Measurements from ENCODE around the gene HNRNPR.

Gene HNRNPR

GRCh38 chr1:23369335-23370013, 25.4 kb upstream of the HNRNPR start, which contains the start of gene ZNF436:
Gene ZNF436 (minus strand): TSS chr1:23369836. CDS start chr1:23368005, 1,831 bp downstream.
- DNase-seq (ENCODE audit: low read depth, low spot score), result no peak

- no peak for DNase-seq (ENCODE audit: low read depth, low spot score)
These were observed 24.7 kb upstream of the HNRNPR start for GRCh38 chr1:23368562-23369334.

GRCh38 chr1:23367791-23368561, 23.9 kb upstream of the HNRNPR start:
- DNase-seq (ENCODE audit: low read depth, low spot score), result peak; percentile 96

- DNase-seq (ENCODE audit: low read depth, low spot score), result no peak
These were observed 23.3 kb upstream of the HNRNPR start for GRCh38 chr1:23367451-23367790.

GRCh38 chr1:23366598-23366997, 22.5 kb upstream of the HNRNPR start:
- DNase-seq (ENCODE audit: low read depth, low spot score), result no peak

- DNase-seq (ENCODE audit: low read depth, low spot score), result no peak
These were observed 22.1 kb upstream of the HNRNPR start for GRCh38 chr1:23366146-23366545.

GRCh38 chr1:23362218-23362713, 18.2 kb upstream of the HNRNPR start:
- DNase-seq (ENCODE audit: low read depth, low spot score), result no peak

- DNase-seq (ENCODE audit: low read depth, low spot score), result no peak
These were observed 14.3 kb upstream of the HNRNPR start for GRCh38 chr1:23358310-23358875.

- DNase-seq (ENCODE audit: low read depth, low spot score), result peak; percentile 96
These were observed 13.2 kb upstream of the HNRNPR start for GRCh38 chr1:23357138-23357908.

GRCh38 chr1:23356471-23357137, 12.5 kb upstream of the HNRNPR start:
- no peak for DNase-seq (ENCODE audit: low read depth, low spot score)

- DNase-seq (ENCODE audit: low read depth, low spot score), result no peak
These were observed 10.2 kb upstream of the HNRNPR start for GRCh38 chr1:23354245-23354644.

GRCh38 chr1:23352096-23352695, 8.1 kb upstream of the HNRNPR start:
- no peak for DNase-seq (ENCODE audit: low read depth, low spot score)

- DNase-seq (ENCODE audit: low read depth, low spot score), result no peak
These were observed 1.8 kb upstream of the HNRNPR start for GRCh38 chr1:23345920-23346319.

- DNase-seq (ENCODE audit: low read depth, low spot score), result no peak
These were observed 946 bp upstream of the HNRNPR start for GRCh38 chr1:23344987-23345472.

- no peak for DNase-seq (ENCODE audit: low read depth, low spot score)
These were observed 618 bp downstream of the HNRNPR start for GRCh38 chr1:23343221-23344110.

- DNase-seq (ENCODE audit: low read depth, low spot score), result no peak
These were observed 2.0 kb downstream of the HNRNPR start for GRCh38 chr1:23341931-23342692.

GRCh38 chr1:23339632-23340031, 4.5 kb downstream of the HNRNPR start:
- no peak for DNase-seq (ENCODE audit: low read depth, low spot score)

- no peak for DNase-seq (ENCODE audit: low read depth, low spot score)
These were observed 6.2 kb downstream of the HNRNPR start for GRCh38 chr1:23337869-23338268.
